H9 (cell line): Measurements from ENCODE around the gene UNC93A. TPM values are rescaled to one million over a fixed set of nuclear protein-coding genes. Genes with fewer than 3 reads are reported as not detected.

Experiments used
- DNase-seq: peaks from one replicate; pipeline ENCODE4 v3.0.0-alpha.2; 2017
- H2AFZ ChIP-seq: one replicate; pipeline ENCODE4 v1.6.1; 2013; ENCODE audit warnings: mild to moderate bottlenecking, low read length, control low read depth, moderate library complexity
- H2AK5ac ChIP-seq: 2 replicates; pipeline ENCODE4 v1.6.1; 2013; ENCODE audit warnings: low read length, control low read depth, mixed read lengths; ENCODE audit not compliant: insufficient read length
- H2BK120ac ChIP-seq: one replicate; pipeline ENCODE4 v1.6.1; 2013; ENCODE audit warnings: low read depth, mild to moderate bottlenecking, low read length, control low read depth, inconsistent platforms; ENCODE audit not compliant: poor library complexity, severe bottlenecking
- H2BK12ac ChIP-seq: 2 replicates; pipeline ENCODE4 v1.6.1; 2013; ENCODE audit warnings: low read length, control low read depth, mixed read lengths, low read depth; ENCODE audit not compliant: insufficient read length
- H2BK15ac ChIP-seq: 2 replicates; pipeline ENCODE4 v1.6.1; 2013; ENCODE audit warnings: low read depth, low read length, control low read depth
- H2BK20ac ChIP-seq: one replicate; pipeline ENCODE4 v1.6.1; 2013; ENCODE audit warnings: low read depth, mild to moderate bottlenecking, low read length, control low read depth, inconsistent platforms; ENCODE audit not compliant: poor library complexity, severe bottlenecking
- H2BK5ac ChIP-seq: 2 replicates; pipeline ENCODE4 v1.6.1; 2013; ENCODE audit warnings: low read length, control low read depth, mixed read lengths; ENCODE audit not compliant: insufficient read length
- H3K14ac ChIP-seq: 2 replicates; pipeline ENCODE4 v1.6.1; 2013; ENCODE audit warnings: low read length, control low read depth; ENCODE audit not compliant: insufficient read depth
- H3K18ac ChIP-seq: 2 replicates; pipeline ENCODE4 v1.6.1; 2013; ENCODE audit warnings: low read depth, mild to moderate bottlenecking, mixed read lengths, low read length, control low read depth; ENCODE audit not compliant: insufficient read length
- H3K23ac ChIP-seq: 2 replicates; pipeline ENCODE4 v1.6.1; 2013; ENCODE audit warnings: low read length, control low read depth, mixed read lengths, low read depth; ENCODE audit not compliant: insufficient read length
- H3K23me2 ChIP-seq: 2 replicates; pipeline ENCODE4 v1.6.1; 2013; ENCODE audit warnings: low read depth, mild to moderate bottlenecking, mixed read lengths, low read length, control low read depth; ENCODE audit not compliant: insufficient read length, poor library complexity, severe bottlenecking
- H3K27ac ChIP-seq: 2 replicates; pipeline ENCODE4 v1.5.1; 2013; ENCODE audit warnings: low read length, control low read depth, mixed read lengths, low read depth; ENCODE audit not compliant: insufficient read length
- H3K27me3 ChIP-seq: 2 replicates; pipeline ENCODE4 v1.6.1; 2013; ENCODE audit warnings: low read length, control low read depth, inconsistent platforms; ENCODE audit not compliant: insufficient read depth
- H3K4ac ChIP-seq: 2 replicates; pipeline ENCODE4 v1.6.1; 2013; ENCODE audit warnings: low read depth, mild to moderate bottlenecking, control low read depth, inconsistent platforms, low read length, moderate library complexity
- H3K4me1 ChIP-seq: 2 replicates; pipeline ENCODE4 v1.6.1; 2013; ENCODE audit warnings: low read length, control low read depth, inconsistent platforms; ENCODE audit not compliant: insufficient read depth
- H3K4me2 ChIP-seq: 2 replicates; pipeline ENCODE4 v1.6.1; 2013; ENCODE audit warnings: low read length, control low read depth, mixed read lengths; ENCODE audit not compliant: insufficient read length, insufficient read depth
- H3K56ac ChIP-seq: 2 replicates; pipeline ENCODE4 v1.6.1; 2013; ENCODE audit warnings: low read depth, mild to moderate bottlenecking, mixed read lengths, low read length, control low read depth; ENCODE audit not compliant: insufficient read length
- H3K79me1 ChIP-seq: 2 replicates; pipeline ENCODE4 v1.6.1; 2013; ENCODE audit warnings: low read depth, mild to moderate bottlenecking, moderate library complexity, low read length, control low read depth, inconsistent platforms; ENCODE audit not compliant: insufficient read depth, poor library complexity, severe bottlenecking
- H3K79me2 ChIP-seq: 2 replicates; pipeline ENCODE4 v1.6.1; 2013; ENCODE audit warnings: low read length, control low read depth, inconsistent platforms; ENCODE audit not compliant: insufficient read depth
- H3K9ac ChIP-seq: 2 replicates; pipeline ENCODE4 v1.6.1; 2013; ENCODE audit warnings: low read length, control low read depth, mixed read lengths; ENCODE audit not compliant: insufficient read length; ENCODE audit errors: extremely low read depth
- H3K9me3 ChIP-seq: one replicate; pipeline ENCODE4 v1.6.1; 2013; ENCODE audit warnings: low read depth, low read length, inconsistent platforms; ENCODE audit not compliant: control insufficient read depth
- H3T11ph ChIP-seq: one replicate; pipeline ENCODE4 v1.6.1; 2013; ENCODE audit warnings: mild to moderate bottlenecking, low read length, control low read depth, inconsistent platforms
- H4K20me1 ChIP-seq: one replicate; pipeline ENCODE4 v1.6.1; 2013; ENCODE audit not compliant: control insufficient read depth, insufficient read length, insufficient read depth
- H4K5ac ChIP-seq: 2 replicates; pipeline ENCODE4 v1.6.1; 2013; ENCODE audit warnings: low read depth, mild to moderate bottlenecking, mixed read lengths, low read length, control low read depth; ENCODE audit not compliant: insufficient read length
- H4K8ac ChIP-seq: replicated peaks from 2 replicates; pipeline ENCODE4 v1.6.1; 2013; ENCODE audit warnings: low read length, control low read depth, mixed read lengths, low read depth; ENCODE audit not compliant: insufficient read length
- H4K91ac ChIP-seq: 2 replicates; pipeline ENCODE4 v1.6.1; 2013; ENCODE audit warnings: low read depth, mild to moderate bottlenecking, moderate library complexity, mixed read lengths, low read length, control low read depth; ENCODE audit not compliant: insufficient read length
- H3K27ac Mint-ChIP-seq, 3 experiments: 2 replicates in 2 of 3; 3 replicates in 1 of 3; pipeline ENCODE4 v1.8.0; 2020 to 2021; ENCODE audit warnings: mixed read lengths in 3 of 3, mild to moderate bottlenecking in 1 of 3, moderate library complexity in 1 of 3
- H3K27me3 Mint-ChIP-seq: 2 replicates; pipeline ENCODE4 v1.8.0; 2021; ENCODE audit warnings: low read depth, mild to moderate bottlenecking, moderate library complexity, mixed read lengths
- H3K36me3 Mint-ChIP-seq, 3 experiments: 2 replicates in 2 of 3; 3 replicates in 1 of 3; pipeline ENCODE4 v1.8.0; 2020 to 2021; ENCODE audit warnings: low read depth in 3 of 3, mixed read lengths in 3 of 3; ENCODE audit not compliant: insufficient read depth in 1 of 3
- H3K4me1 Mint-ChIP-seq, 2 experiments: 2 replicates each; pipeline ENCODE4 v1.8.0; 2020; ENCODE audit warnings: mixed read lengths in 2 of 2
- H3K4me3 Mint-ChIP-seq, 2 experiments: 2 replicates in 1 of 2; 3 replicates in 1 of 2; pipeline ENCODE4 v1.8.0; 2020 to 2021; ENCODE audit warnings: mild to moderate bottlenecking in 2 of 2, mixed read lengths in 2 of 2, moderate library complexity in 1 of 2
- H3K9me3 Mint-ChIP-seq, 2 experiments: 2 replicates in 1 of 2; 3 replicates in 1 of 2; pipeline ENCODE4 v1.8.0; 2020; ENCODE audit warnings: mild to moderate bottlenecking in 2 of 2, mixed read lengths in 2 of 2, moderate library complexity in 1 of 2
- WGBS: extraction: QIAGEN DNeasy Blood & Tissue Kit; methylation state at CpG from one replicate; pipeline ENCODE4 v1.1.7; 2013; ENCODE audit warnings: missing lambda C conversion rate, low lambda C conversion rate, mixed read lengths; ENCODE audit not compliant: insufficient read length; ENCODE audit errors: extremely low coverage; 5-methylcytosine and 5-hydroxymethylcytosine counted together
- total RNA-seq: library from RNA; stranded (reverse); gene quantifications from 2 replicates; pipeline ENCODE4 v1.2.1, GENCODE V29; 2021
- TF ChIP-seq, protein P1 (sequence below): fragments of 200-600 bp; sonication (generic); conservative IDR thresholded peaks from 3 replicates; pipeline ENCODE4 v1.8.0; 2021; ENCODE audit warnings: antibody characterized with exemption, mild to moderate bottlenecking

Gene UNC93A
- total RNA-seq, 1 experiment from 2014 or later, result 0.70 TPM

DNA sequence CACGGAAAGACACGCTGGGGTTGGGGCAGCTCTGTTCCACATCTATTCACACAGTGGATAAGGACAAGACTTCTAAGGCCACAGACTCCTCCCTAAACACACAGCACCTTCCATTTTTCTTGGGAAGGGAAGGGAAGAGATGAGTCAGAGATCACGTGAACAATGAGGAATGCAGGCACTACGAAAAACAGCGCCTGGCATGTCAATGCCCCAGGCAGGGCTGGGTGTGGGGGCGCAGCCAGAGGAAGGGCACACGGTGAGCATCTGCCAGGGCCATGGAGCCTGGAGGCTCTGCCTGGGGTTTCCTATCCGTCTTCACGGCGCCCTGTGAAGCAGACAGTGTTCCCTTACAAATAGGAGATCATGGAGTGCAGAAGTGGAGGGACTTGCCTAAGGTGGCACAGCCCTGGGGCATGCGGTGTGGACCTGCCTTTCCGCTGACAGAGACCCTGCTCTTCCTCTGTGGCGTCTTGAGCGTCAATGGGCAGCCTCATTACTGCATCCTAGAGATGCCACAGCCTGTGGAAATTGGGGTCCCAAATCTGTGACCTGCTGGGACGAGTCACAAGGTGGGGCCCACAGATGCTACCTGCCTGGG, 15.4 kb downstream of the UNC93A start:
- no peak overlapping the region for H3K4me2 ChIP-seq
- no peak overlapping the region for H2BK20ac ChIP-seq
- Mint-ChIP-seq H3K9me3 (peaks cover 2 to 4% of the 10 kb centered on the region in 2 experiments; a peak in 2 of 5 replicates), H3K4me1 (peaks cover 19 to 41% of the 10 kb centered on the region in 2 experiments), H3K27ac (no peak overlapping the region), H3K4me3 (no peak overlapping the region), H3K36me3 (peaks cover 3 to 5% (median 4%) of the 10 kb centered on the region in 3 experiments; a peak in 6 of 7 replicates), H3K27me3 (peaks cover 35% of the 10 kb centered on the region)
- H4K20me1 ChIP-seq, result no peaks in the 10 kb centered on the region
- no peak overlapping the region for H2BK120ac ChIP-seq
- H2BK5ac ChIP-seq, result no peak overlapping the region
- H2AK5ac ChIP-seq, result no peak overlapping the region
- H2AFZ ChIP-seq, result no peak overlapping the region
- H2BK15ac ChIP-seq, result no peak overlapping the region
- no peaks in the 10 kb centered on the region for H3K9me3 ChIP-seq
- H3K18ac ChIP-seq, result no peak overlapping the region
- no peak overlapping the region for H3K9ac ChIP-seq
- no peak overlapping the region for H2BK12ac ChIP-seq
- no CpG with 5 or more reads among the region's 15 CpGs for WGBS
- TF ChIP-seq, protein P1, sequence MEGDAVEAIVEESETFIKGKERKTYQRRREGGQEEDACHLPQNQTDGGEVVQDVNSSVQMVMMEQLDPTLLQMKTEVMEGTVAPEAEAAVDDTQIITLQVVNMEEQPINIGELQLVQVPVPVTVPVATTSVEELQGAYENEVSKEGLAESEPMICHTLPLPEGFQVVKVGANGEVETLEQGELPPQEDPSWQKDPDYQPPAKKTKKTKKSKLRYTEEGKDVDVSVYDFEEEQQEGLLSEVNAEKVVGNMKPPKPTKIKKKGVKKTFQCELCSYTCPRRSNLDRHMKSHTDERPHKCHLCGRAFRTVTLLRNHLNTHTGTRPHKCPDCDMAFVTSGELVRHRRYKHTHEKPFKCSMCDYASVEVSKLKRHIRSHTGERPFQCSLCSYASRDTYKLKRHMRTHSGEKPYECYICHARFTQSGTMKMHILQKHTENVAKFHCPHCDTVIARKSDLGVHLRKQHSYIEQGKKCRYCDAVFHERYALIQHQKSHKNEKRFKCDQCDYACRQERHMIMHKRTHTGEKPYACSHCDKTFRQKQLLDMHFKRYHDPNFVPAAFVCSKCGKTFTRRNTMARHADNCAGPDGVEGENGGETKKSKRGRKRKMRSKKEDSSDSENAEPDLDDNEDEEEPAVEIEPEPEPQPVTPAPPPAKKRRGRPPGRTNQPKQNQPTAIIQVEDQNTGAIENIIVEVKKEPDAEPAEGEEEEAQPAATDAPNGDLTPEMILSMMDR, result no peak
- H3K56ac ChIP-seq, result no peak overlapping the region
- H3K79me1 ChIP-seq, result no peaks in the 10 kb centered on the region
- H3K4ac ChIP-seq, result no peak overlapping the region
- no peaks in the 10 kb centered on the region for H3K27me3 ChIP-seq
- H3K4me1 ChIP-seq, result peaks cover 3% of the 10 kb centered on the region; the same call in 1 of the 2 replicates
- DNase-seq, result no peak
- H3T11ph ChIP-seq, result no peak overlapping the region
- no peak overlapping the region for H4K91ac ChIP-seq
- no peak overlapping the region for H3K27ac ChIP-seq
- H3K79me2 ChIP-seq, result no peaks in the 10 kb centered on the region
- H3K23me2 ChIP-seq, result no peaks in the 10 kb centered on the region
- H3K23ac ChIP-seq, result no peak overlapping the region
- no peak overlapping the region for H4K5ac ChIP-seq
- H3K14ac ChIP-seq, result no peak overlapping the region
- no peak overlapping the region for H4K8ac ChIP-seq
